ENCODE data around the gene CUBN. TPM values are rescaled to one million over a fixed set of nuclear protein-coding genes. Genes with fewer than 3 reads are reported as not detected.

Gene CUBN
- total RNA-seq, 1 donor from 2014 or later, result 2.5 TPM

DNA sequence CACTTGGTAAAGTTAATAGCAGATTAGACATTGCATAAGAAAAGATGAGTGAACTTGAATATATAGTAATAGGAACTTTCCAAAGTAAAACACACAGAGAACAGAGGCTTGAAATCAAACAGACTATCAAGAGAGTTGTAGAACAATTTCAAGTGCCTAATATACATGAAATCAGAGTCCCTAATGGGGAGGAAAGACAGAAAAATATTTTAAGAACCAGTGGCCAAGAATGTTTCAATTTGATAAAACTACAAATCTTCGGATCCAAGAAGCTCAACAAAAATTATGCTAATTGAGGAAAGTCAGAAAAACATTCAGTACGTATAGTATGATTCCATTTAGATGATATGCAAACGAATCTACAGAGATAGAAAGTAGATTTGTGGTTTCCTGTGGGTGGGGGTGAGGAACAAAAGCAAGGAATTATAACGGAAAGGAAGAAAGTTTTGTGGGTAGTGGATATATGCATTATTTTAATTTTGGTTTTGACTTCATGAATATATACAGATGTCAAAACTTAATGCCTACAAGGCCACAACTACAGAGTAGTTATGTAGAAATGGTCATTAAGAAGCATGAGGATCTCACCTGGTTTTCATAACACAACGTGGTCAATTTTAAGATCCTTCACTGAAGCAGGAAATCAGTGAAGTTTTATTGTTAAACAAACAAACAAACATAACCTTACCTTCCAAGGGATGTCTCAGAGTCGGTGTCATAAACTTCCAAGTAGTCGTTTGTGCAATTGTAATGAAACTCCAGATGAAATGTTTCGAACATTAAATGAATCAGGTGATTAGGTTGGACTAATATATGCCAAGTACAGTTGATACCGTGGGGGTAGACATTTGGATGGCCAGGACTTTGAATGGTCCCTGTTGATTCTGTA lies 62.0 kb downstream of the CUBN start:
- Mint-ChIP-seq H3K4me3 (no peak overlapping the region), H3K9me3 (peaks cover 3% of the 10 kb centered on the region), H3K4me1 (peaks cover 4% of the 10 kb centered on the region), H3K27ac (no peak overlapping the region), H3K27me3 (no peaks in the 10 kb centered on the region), H3K36me3 (ENCODE audit: low read depth) (peaks cover 10% of the 10 kb centered on the region)
- ATAC-seq (ENCODE audit: low read depth), result no peak
- intact Hi-C loops (cut with micrococcal nuclease), result no loop called here
- ChIA-PET POLR2A (no interaction called here), CTCF (interaction anchor here (0.6 kb wide), 1 partner anchor 121 kb away, joined by 3 read pairs; no protein-coding TSS in a partner anchor)
- no peak for DNase-seq
- TF ChIP-seq, protein P1, sequence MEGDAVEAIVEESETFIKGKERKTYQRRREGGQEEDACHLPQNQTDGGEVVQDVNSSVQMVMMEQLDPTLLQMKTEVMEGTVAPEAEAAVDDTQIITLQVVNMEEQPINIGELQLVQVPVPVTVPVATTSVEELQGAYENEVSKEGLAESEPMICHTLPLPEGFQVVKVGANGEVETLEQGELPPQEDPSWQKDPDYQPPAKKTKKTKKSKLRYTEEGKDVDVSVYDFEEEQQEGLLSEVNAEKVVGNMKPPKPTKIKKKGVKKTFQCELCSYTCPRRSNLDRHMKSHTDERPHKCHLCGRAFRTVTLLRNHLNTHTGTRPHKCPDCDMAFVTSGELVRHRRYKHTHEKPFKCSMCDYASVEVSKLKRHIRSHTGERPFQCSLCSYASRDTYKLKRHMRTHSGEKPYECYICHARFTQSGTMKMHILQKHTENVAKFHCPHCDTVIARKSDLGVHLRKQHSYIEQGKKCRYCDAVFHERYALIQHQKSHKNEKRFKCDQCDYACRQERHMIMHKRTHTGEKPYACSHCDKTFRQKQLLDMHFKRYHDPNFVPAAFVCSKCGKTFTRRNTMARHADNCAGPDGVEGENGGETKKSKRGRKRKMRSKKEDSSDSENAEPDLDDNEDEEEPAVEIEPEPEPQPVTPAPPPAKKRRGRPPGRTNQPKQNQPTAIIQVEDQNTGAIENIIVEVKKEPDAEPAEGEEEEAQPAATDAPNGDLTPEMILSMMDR (IDR thresholded peaks at IDR 0.05), result no peak

DNA sequence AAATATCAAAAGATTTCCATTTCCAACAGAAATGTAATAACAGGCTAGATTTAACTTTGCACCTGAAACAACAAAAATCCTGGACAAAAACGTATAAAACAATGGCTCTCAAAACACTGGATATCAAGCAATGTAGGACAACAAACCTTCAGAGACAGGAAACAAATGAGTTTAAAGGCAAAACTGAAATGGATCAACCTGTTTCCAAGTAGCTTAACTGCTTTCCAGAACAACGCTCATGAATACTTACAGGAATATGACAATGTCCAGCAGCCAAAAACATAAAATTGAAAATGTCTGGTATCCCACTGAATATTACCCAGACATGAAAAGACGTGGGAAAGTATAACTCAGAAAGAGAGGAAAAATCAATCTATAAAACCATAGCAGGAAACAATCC lies 62.8 kb downstream of the CUBN start:
- Mint-ChIP-seq H3K27ac (no peak overlapping the region), H3K4me3 (no peak overlapping the region), H3K9me3 (peaks cover 3% of the 10 kb centered on the region), H3K4me1 (peaks cover 4% of the 10 kb centered on the region), H3K27me3 (no peaks in the 10 kb centered on the region), H3K36me3 (ENCODE audit: low read depth) (peaks cover 10% of the 10 kb centered on the region)
- CTCF ChIA-PET, result interaction anchor here (0.6 kb wide), 1 partner anchor 120 kb away, joined by 3 read pairs; no protein-coding TSS in a partner anchor
- ATAC-seq (ENCODE audit: low read depth) (no peak), DNase-seq (no peak)
- TF ChIP-seq, protein P1 (IDR thresholded peaks at IDR 0.05), result no peak
- POLR2A ChIA-PET, result no interaction called here
- intact Hi-C loops (cut with micrococcal nuclease), result no loop called here

DNA sequence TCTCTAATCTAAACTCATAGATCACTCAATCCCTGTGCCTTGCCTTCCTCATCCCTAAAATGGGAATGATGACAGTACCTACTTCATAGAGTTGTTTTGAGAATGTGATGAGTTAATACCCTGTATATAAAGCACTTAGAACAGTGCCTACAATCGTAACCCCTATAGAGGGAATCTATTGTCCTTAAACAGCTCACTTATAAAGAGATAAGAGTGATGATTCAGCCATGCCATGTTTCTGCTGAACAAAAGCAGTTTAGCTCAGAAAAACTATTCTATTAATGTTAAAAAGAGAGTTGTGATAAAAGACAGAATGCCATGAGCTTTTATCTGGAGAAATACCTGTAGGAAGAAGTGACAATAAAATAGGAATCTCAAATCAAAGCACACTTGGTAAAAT lies 63.6 kb downstream of the CUBN start:
- CTCF ChIA-PET, result no interaction called here
- H3K36me3 Mint-ChIP-seq (ENCODE audit: low read depth), result peaks cover 6% of the 10 kb centered on the region
- H3K27ac Mint-ChIP-seq, result no peak overlapping the region
- H3K4me1 Mint-ChIP-seq, result peaks cover 4% of the 10 kb centered on the region
- TF ChIP-seq, protein P1 (IDR thresholded peaks at IDR 0.05), result no peak
- no peak overlapping the region for H3K4me3 Mint-ChIP-seq
- DNase-seq (no peak), ATAC-seq (ENCODE audit: low read depth) (no peak)
- POLR2A ChIA-PET, result no interaction called here
- no peaks in the 10 kb centered on the region for H3K27me3 Mint-ChIP-seq
- intact Hi-C loops (cut with micrococcal nuclease), result no loop called here
- peaks cover 3% of the 10 kb centered on the region for H3K9me3 Mint-ChIP-seq

DNA sequence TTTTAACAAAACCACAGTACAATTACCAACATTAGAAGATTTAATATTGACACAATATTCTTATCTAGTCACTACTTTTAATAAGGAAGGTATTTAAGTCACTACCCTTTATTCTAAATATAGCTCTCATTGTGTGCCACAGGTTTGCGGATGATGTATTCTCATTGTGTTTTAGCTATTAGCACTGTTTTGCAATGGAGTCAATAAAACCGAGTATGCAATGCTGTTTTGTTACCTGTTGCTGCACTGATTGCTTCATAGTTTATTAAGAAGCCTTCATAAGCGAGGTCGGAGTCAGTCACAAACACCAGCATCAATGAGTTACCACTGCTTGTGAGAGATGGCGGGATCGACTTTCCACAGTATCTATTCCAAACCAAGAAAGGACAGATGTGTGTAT lies 64.3 kb downstream of the CUBN start:
- intact Hi-C loops (cut with micrococcal nuclease), result no loop called here
- H3K36me3 Mint-ChIP-seq (ENCODE audit: low read depth), result peaks cover 5% of the 10 kb centered on the region
- H3K4me3 Mint-ChIP-seq, result no peak overlapping the region
- no peaks in the 10 kb centered on the region for H3K27me3 Mint-ChIP-seq
- DNase-seq (no peak), ATAC-seq (ENCODE audit: low read depth) (no peak)
- no peak overlapping the region for H3K27ac Mint-ChIP-seq
- peaks cover 4% of the 10 kb centered on the region for H3K4me1 Mint-ChIP-seq
- peaks cover 3% of the 10 kb centered on the region for H3K9me3 Mint-ChIP-seq
- ChIA-PET POLR2A (no interaction called here), CTCF (no interaction called here)
- TF ChIP-seq, protein P1 (IDR thresholded peaks at IDR 0.05), result no peak

DNA sequence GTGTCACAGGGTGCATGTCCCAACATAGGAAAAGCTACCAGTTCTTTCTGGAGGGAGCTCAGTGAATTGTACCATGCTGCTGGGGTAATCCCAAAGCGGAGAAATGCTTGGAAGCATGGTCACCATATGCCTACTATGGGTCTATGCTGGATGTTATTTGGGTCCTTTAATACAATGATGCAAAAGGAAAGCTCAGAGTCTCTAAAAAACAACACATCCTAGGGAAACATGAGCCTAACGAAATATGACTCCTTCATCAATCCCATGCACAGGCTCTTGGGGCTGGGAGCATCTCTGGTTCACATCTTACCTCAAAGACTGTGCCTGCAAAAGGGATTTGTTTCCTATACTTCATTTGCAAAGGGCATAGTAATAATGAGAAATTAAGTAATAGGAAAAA lies 65.2 kb downstream of the CUBN start:
- ATAC-seq (ENCODE audit: low read depth), result no peak
- Mint-ChIP-seq H3K36me3 (ENCODE audit: low read depth) (peaks cover 5% of the 10 kb centered on the region), H3K9me3 (peaks cover 3% of the 10 kb centered on the region), H3K27me3 (no peaks in the 10 kb centered on the region), H3K4me1 (peaks cover 4% of the 10 kb centered on the region), H3K4me3 (no peak overlapping the region), H3K27ac (no peak overlapping the region)
- intact Hi-C loops (cut with micrococcal nuclease), result no loop called here
- TF ChIP-seq, protein P1 (IDR thresholded peaks at IDR 0.05), result no peak
- POLR2A ChIA-PET, result no interaction called here
- DNase-seq, result no peak
- CTCF ChIA-PET, result no interaction called here

All from activated B cell treated with CpG ODN at 0.5 μM for 24 hours (primary cell).